ENCODE measurements around the gene PLEKHA7. TPM values are rescaled to one million over a fixed set of nuclear protein-coding genes. Genes with fewer than 3 reads are reported as not detected.

PLEKHA7 gene
- total RNA-seq, 1 experiment from 2014 or later, result 13.0 TPM

DNA sequence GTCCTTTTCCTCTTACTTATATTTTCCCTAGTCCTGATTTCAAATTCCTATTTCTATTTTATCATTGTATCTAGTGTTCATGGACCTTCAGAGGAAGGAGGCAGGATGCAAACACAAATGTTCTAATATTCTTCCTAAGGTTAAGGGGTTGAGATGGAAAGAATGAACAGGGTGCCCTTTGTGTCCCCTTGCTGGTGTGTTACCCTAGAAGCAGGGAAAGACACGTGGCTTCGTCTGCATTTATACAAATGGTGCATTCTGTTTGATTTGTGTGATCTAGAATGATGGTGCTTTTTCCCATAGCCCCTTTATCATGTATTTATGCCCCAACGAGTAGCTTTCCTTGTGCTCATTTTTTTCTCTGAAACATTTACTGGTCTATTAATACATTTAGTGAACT is 76.2 kb downstream of the PLEKHA7 start:
- CTCF ChIA-PET, result interaction anchor here (1.1 to 2.3 kb wide), 2 partner anchors 77 to 118 kb away, joined by 3 to 10 read pairs; no protein-coding TSS in a partner anchor
- no peak for TF ChIP-seq NFYB (CRISPR knock-in tag; conservative IDR thresholded peaks at IDR 0.05; ENCODE audit: low read depth)
- no peak for TF ChIP-seq ELF4 (CRISPR knock-in tag; IDR thresholded peaks at IDR 0.05; ENCODE audit: low read depth)
- TF ChIP-seq CBFB (CRISPR knock-in tag; IDR thresholded peaks at IDR 0.05; ENCODE audit: low read depth), result no peak
- no peak for TF ChIP-seq SOX15 (CRISPR knock-in tag; IDR thresholded peaks at IDR 0.05)
- TF ChIP-seq, protein P1, sequence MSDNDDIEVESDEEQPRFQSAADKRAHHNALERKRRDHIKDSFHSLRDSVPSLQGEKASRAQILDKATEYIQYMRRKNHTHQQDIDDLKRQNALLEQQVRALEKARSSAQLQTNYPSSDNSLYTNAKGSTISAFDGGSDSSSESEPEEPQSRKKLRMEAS (CRISPR knock-in tag; IDR thresholded peaks at IDR 0.05), result no peak
- TF ChIP-seq RELA (CRISPR knock-in tag; IDR thresholded peaks at IDR 0.05; ENCODE audit: borderline replicate concordance), result no peak
- no peak for TF ChIP-seq SP1 (CRISPR knock-in tag; conservative IDR thresholded peaks at IDR 0.05)
- no peak for TF ChIP-seq PRDM15 (CRISPR knock-in tag; IDR thresholded peaks at IDR 0.05)
- no peak for TF ChIP-seq USF1 (CRISPR knock-in tag; IDR thresholded peaks at IDR 0.05)
- TF ChIP-seq E2F1 (CRISPR knock-in tag; IDR thresholded peaks at IDR 0.05), result no peak
- no peak for TF ChIP-seq ZNF138 (CRISPR knock-in tag; conservative IDR thresholded peaks at IDR 0.05)
- TF ChIP-seq PREB (CRISPR knock-in tag; IDR thresholded peaks at IDR 0.05; ENCODE audit: borderline replicate concordance), result no peak
- no peak for TF ChIP-seq PRRX2 (CRISPR knock-in tag; IDR thresholded peaks at IDR 0.05)
- no peak for TF ChIP-seq KAT7 (CRISPR knock-in tag; IDR thresholded peaks at IDR 0.05; ENCODE audit: borderline replicate concordance)
- no peak for TF ChIP-seq JUN (CRISPR knock-in tag; IDR thresholded peaks at IDR 0.05)
- TF ChIP-seq OVOL2 (CRISPR knock-in tag; IDR thresholded peaks at IDR 0.05; ENCODE audit: borderline replicate concordance), result no peak
- TF ChIP-seq ETV6 (CRISPR knock-in tag; IDR thresholded peaks at IDR 0.05), result no peak
- TF ChIP-seq ATF6 (CRISPR knock-in tag; IDR thresholded peaks at IDR 0.05), result no peak
- Mint-ChIP-seq H3K4me1 (peaks cover 13% of the 10 kb centered on the region), H3K4me3 (no peak overlapping the region), H3K9me3 (no peaks in the 10 kb centered on the region), H3K27ac (no peak overlapping the region), H3K36me3 (no peaks in the 10 kb centered on the region), H3K27me3 (ENCODE audit: low read depth) (no peaks in the 10 kb centered on the region; the same call in 1 of the 2 replicates)
- no peak for DNase-seq (ENCODE audit: low spot score)
- POLR2A ChIA-PET, result no interaction called here
- no peak for ATAC-seq

Data from WTC11 (cell line).